ENCODE measurements around the gene SMC3. TPM values are rescaled to one million over a fixed set of nuclear protein-coding genes. Genes with fewer than 3 reads are reported as not detected.

Gene SMC3
- polyA plus RNA-seq, 1 of the 3 experiments (the other 2 are of a cell fraction) = 10.1 TPM

- POLR2A ChIA-PET = interaction anchor here (1.2 kb wide), 1 partner anchor 283 kb away, joined by 3 read pairs; the partner anchor contains the start of genes BBIP1 and SHOC2
- H3K79me2 ChIP-seq (ENCODE audit: insufficient read depth) = no peaks in the 10 kb centered on the region; the same call in 1 of the 2 replicates
- H4K20me1 ChIP-seq (ENCODE audit: insufficient read depth) = no peaks in the 10 kb centered on the region
- CTCF ChIA-PET = interaction anchor here (1.6 to 3.2 kb wide), 3 partner anchors 21 to 36 kb away, joined by 3 to 15 read pairs (median 15); no protein-coding TSS in a partner anchor
- peaks cover 1% of the 10 kb centered on the region for H3F3A ChIP-seq (replicated peaks; ENCODE audit: insufficient read depth)
- no peak for TF ChIP-seq ZBTB33 (IDR thresholded peaks at IDR 0.05; ENCODE audit: borderline replicate concordance, low read depth)
- TF ChIP-seq YY1 (IDR thresholded peaks at IDR 0.05; ENCODE audit: low read depth) = no peak
- no peak for TF ChIP-seq TEAD4 (IDR thresholded peaks at IDR 0.05; ENCODE audit: borderline replicate concordance, insufficient read depth)
- TF ChIP-seq RFX5 (IDR thresholded peaks at IDR 0.05; ENCODE audit: low read length) = no peak
- TF ChIP-seq JUND (IDR thresholded peaks at IDR 0.05) = no peak
- no peak for TF ChIP-seq RCOR1 (IDR thresholded peaks at IDR 0.05; ENCODE audit: low read length)
- TF ChIP-seq POLR2AphosphoS5 (IDR thresholded peaks at IDR 0.05; ENCODE audit: low read depth, low read length) = no peak
- no peak for TF ChIP-seq MEF2A (IDR thresholded peaks at IDR 0.05; ENCODE audit: borderline replicate concordance, low read depth)
- TF ChIP-seq RXRA (IDR thresholded peaks at IDR 0.05; ENCODE audit: borderline replicate concordance, low read depth) = no peak
- no peak for TF ChIP-seq NFIC (IDR thresholded peaks at IDR 0.05; ENCODE audit: borderline replicate concordance)
- no peak for TF ChIP-seq CTCF (IDR thresholded peaks at IDR 0.05)
- no peak for TF ChIP-seq GATA2 (CRISPR knock-in tag; IDR thresholded peaks at IDR 0.05)
- TF ChIP-seq MAX (IDR thresholded peaks at IDR 0.05; ENCODE audit: low read depth) = no peak
- no peak for TF ChIP-seq SIN3A (IDR thresholded peaks at IDR 0.05; ENCODE audit: borderline replicate concordance, low read depth, low read length)
- TF ChIP-seq CHD2 (IDR thresholded peaks at IDR 0.05; ENCODE audit: low read length, partially characterized antibody) = no peak
- TF ChIP-seq MXI1 (IDR thresholded peaks at IDR 0.05; ENCODE audit: low read depth, low read length) = no peak
- TF ChIP-seq TAF1 (IDR thresholded peaks at IDR 0.05; ENCODE audit: borderline replicate concordance, low read depth, low read length) = no peak
- TF ChIP-seq FOSL2 (IDR thresholded peaks at IDR 0.05; ENCODE audit: borderline replicate concordance, low read depth) = no peak
- no peak for TF ChIP-seq IRF3 (IDR thresholded peaks at IDR 0.05; ENCODE audit: low read depth, low read length)
- TF ChIP-seq USF1 (IDR thresholded peaks at IDR 0.05; ENCODE audit: borderline replicate concordance, low read depth) = no peak
- H3K27ac ChIP-seq (ENCODE audit: low read depth in 2 of 2, low read length in 1 of 2) = peak overlapping the region in 1 of 2 experiments; percentile 60; a peak in 1 of 4 replicates
- no peak overlapping the region for H2AFZ ChIP-seq (ENCODE audit: low read depth)
- no peak overlapping the region for H3K4me3 ChIP-seq (ENCODE audit: low read depth in 2 of 2, low read length in 1 of 2)
- DNase-seq = no peak
- peaks cover 8 to 39% of the 10 kb centered on the region in 2 experiments; a peak in 3 of 4 replicates for H3K4me1 ChIP-seq (ENCODE audit: control insufficient read depth in 1 of 2, insufficient read depth in 2 of 2, low read depth in 1 of 2, low read length in 1 of 2)
- WGBS (ENCODE audit: low lambda C conversion rate) = 100% methylated on average over 1 of the region's 2 CpGs
- H3K4me2 ChIP-seq = no peak overlapping the region
- no peaks in the 10 kb centered on the region for H3K36me3 ChIP-seq (replicated peaks in 1 of 2; ENCODE audit: control insufficient read depth in 1 of 2, insufficient read depth in 2 of 2, low read length in 1 of 2)
- H3K27me3 ChIP-seq (ENCODE audit: insufficient read depth) = no peaks in the 10 kb centered on the region
- H3K9me3 ChIP-seq = no peaks in the 10 kb centered on the region
- H3K9ac ChIP-seq = no peak overlapping the region
- no peaks in the 10 kb centered on the region for H3K9me2 ChIP-seq
Observed at GRCh38 chr10:110636572-110636931, 69.1 kb downstream of the SMC3 start.

Data from SK-N-SH (cell line).